Testis (tissue), 3 donors: ENCODE results near the gene LRP1. TPM values are rescaled to one million over a fixed set of nuclear protein-coding genes. Genes with fewer than 3 reads are reported as not detected.
A peak's percentile ranks its signal among the peaks of the same experiment; 100 is the strongest.

Experiments used
- DNase-seq: peaks from one replicate; pipeline ENCODE4 v3.0.0-alpha.2; 2019
- H3K27ac ChIP-seq, 2 donors: fragments of 200-600 bp; sonication (generic); one replicate each; pipeline ENCODE4 v1.5.1; 2019
- H3K27me3 ChIP-seq: fragments of 200-600 bp; sonication (generic); one replicate; pipeline ENCODE4 v1.5.1; 2019
- H3K36me3 ChIP-seq: fragments of 200-600 bp; sonication (generic); one replicate; pipeline ENCODE4 v1.5.1; 2017; ENCODE audit warnings: low read depth; ENCODE audit errors: missing control alignments
- H3K4me1 ChIP-seq: fragments of 200-600 bp; sonication (generic); one replicate; pipeline ENCODE4 v1.5.1; 2019
- H3K4me3 ChIP-seq, 2 donors: fragments of 200-600 bp; sonication (generic); one replicate each; pipeline ENCODE4 v1.5.1; 2017 to 2019
- H3K9me3 ChIP-seq: fragments of 200-600 bp; sonication (generic); one replicate; pipeline ENCODE4 v1.5.1; 2017
- POLR2A ChIP-seq: fragments of 450-650 bp; IDR thresholded peaks from one replicate; pipeline ENCODE4 v1.6.1; 2017; ENCODE audit warnings: antibody characterized with exemption, mild to moderate bottlenecking, moderate library complexity
- WGBS, 2 donors: methylation state at CpG; one replicate each; pipeline ENCODE4 v1.1.5; 2018; 5-methylcytosine and 5-hydroxymethylcytosine counted together
- intact Hi-C: fragments of 100-400 bp; cut with DNase I; formaldehyde crosslinking; loops from one replicate; pipeline ENCODE4 v1.15.1; 2023; ENCODE audit warnings: low total_unique reads
- polyA plus RNA-seq: library from polyadenylated mRNA; stranded (reverse); fragments of 350-450 nt; fragmentation: Illumina TruSeq; extraction: RNeasy Lipid Tissue Mini Kit (QIAGEN cat#74804); gene quantifications from one replicate; pipeline ENCODE4 v1.2.3, GENCODE V29; 2014; ENCODE audit warnings: low read depth, low replicate concordance; ENCODE audit not compliant: insufficient read depth
- total RNA-seq, 2 donors: library from RNA; depleted of rRNA; stranded (reverse); fragments of >200 nt; gene quantifications; one replicate each; pipeline ENCODE4 v1.2.3, GENCODE V29; 2016
- TF ChIP-seq, protein P1 (sequence below), 3 experiments: fragments of 450-650 bp in 2 of 3; fragments of 200-600 bp in 1 of 3; sonication (generic) in 1 of 3; IDR thresholded peaks; one replicate each; pipeline ENCODE4 v1.5.1; 2016 to 2019; ENCODE audit warnings: antibody characterized with exemption in 3 of 3, mild to moderate bottlenecking in 2 of 3, moderate library complexity in 1 of 3

LRP1 gene
- total and polyA plus RNA-seq, 3 donors from 2014 or later, result 82.4 to 200 (median 135) TPM

DNA sequence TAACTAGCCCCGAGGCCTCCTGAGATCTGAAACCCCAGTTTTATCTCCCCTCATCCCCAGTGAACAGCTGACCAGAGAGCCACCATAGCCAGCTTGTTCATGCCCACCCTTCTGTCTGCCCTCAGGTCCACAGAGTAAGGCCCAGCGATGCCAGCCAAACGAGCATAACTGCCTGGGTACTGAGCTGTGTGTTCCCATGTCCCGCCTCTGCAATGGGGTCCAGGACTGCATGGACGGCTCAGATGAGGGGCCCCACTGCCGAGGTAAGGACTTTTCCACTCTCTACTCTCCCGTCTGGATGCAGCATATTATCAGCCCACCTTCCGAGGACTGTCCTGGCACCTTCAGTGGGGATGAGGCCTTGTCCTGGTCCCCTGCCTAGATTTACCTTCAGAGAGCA, 13.0 kb downstream of the LRP1 start:
- H3K27me3 ChIP-seq, result no peaks in the 10 kb centered on the region
- H3K4me3 ChIP-seq, result no peak overlapping the region
- TF ChIP-seq POLR2A, result no peak
- TF ChIP-seq, protein P1, sequence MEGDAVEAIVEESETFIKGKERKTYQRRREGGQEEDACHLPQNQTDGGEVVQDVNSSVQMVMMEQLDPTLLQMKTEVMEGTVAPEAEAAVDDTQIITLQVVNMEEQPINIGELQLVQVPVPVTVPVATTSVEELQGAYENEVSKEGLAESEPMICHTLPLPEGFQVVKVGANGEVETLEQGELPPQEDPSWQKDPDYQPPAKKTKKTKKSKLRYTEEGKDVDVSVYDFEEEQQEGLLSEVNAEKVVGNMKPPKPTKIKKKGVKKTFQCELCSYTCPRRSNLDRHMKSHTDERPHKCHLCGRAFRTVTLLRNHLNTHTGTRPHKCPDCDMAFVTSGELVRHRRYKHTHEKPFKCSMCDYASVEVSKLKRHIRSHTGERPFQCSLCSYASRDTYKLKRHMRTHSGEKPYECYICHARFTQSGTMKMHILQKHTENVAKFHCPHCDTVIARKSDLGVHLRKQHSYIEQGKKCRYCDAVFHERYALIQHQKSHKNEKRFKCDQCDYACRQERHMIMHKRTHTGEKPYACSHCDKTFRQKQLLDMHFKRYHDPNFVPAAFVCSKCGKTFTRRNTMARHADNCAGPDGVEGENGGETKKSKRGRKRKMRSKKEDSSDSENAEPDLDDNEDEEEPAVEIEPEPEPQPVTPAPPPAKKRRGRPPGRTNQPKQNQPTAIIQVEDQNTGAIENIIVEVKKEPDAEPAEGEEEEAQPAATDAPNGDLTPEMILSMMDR (IDR thresholded peaks at IDR 0.05), result no peak
- WGBS, 2 donors, result 76 to 84% methylated on average over 6 to 8 of the region's 8 CpGs
- no peak for DNase-seq
- H3K27ac ChIP-seq, result peak overlapping the region in 1 of 2 donors; percentile 70
- H3K4me1 ChIP-seq, result peaks cover 52% of the 10 kb centered on the region
- H3K36me3 ChIP-seq, result no peaks in the 10 kb centered on the region
- no peaks in the 10 kb centered on the region for H3K9me3 ChIP-seq
- intact Hi-C loops, result no loop called here

DNA sequence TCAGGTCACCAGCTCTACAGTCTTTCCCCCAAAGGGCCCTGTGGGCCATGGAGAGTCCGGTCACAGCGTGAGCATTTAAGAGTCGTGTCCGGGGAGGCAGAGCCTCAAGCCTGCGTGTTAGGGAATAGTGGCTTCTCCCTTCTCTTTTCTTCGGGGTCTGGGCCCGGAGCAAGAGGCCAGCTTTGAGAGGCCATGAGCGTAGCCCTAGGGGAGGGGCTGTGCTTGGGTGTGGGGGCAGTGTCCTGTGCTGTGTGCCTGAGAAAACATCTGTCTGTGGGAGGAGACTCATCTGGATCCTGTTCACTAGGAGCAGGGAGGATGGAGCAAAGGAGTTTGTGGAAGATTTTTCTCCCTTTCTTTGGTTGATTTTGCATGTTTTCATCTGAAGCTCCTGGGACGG, 13.8 kb downstream of the LRP1 start:
- Histone ChIP-seq H3K27me3 (no peaks in the 10 kb centered on the region), H3K27ac (peak overlapping the region; percentile 59 to 70), H3K4me1 (peaks cover 56% of the 10 kb centered on the region), H3K9me3 (no peaks in the 10 kb centered on the region), H3K4me3 (no peak overlapping the region), H3K36me3 (no peaks in the 10 kb centered on the region)
- TF ChIP-seq, protein P1 (IDR thresholded peaks at IDR 0.05), result no peak
- no peak for TF ChIP-seq POLR2A
- DNase-seq, result no peak
- 40 to 64% methylated on average over 8 to 9 of the region's 9 CpGs for WGBS, 2 donors
- intact Hi-C loops, result no loop called here

DNA sequence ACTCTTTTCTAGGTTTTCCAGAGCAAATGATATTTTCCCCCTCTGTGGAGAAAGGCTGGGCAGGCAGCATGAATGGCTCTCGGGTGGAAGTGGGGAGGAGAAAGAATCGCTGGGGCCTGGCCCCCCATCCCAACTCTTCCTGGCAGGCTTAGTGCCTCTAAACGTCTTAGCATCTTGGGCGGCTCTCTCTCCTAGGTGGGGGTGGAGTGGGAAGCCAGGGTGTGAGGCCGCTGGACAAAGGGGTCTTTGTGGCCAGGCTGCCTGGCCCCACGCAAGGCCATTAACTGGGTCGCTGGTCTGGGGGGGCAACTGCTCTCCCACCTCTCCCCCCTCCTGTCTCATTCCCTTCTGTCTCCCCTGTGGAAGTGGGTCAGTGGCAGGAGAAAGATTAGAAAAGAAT, 14.4 kb downstream of the LRP1 start:
- Histone ChIP-seq H3K27ac (peak overlapping the region; percentile 59 to 70), H3K4me1 (peaks cover 58% of the 10 kb centered on the region)
- WGBS, 2 donors, result 40 to 50% methylated on average over 5 to 7 of the region's 7 CpGs

DNA sequence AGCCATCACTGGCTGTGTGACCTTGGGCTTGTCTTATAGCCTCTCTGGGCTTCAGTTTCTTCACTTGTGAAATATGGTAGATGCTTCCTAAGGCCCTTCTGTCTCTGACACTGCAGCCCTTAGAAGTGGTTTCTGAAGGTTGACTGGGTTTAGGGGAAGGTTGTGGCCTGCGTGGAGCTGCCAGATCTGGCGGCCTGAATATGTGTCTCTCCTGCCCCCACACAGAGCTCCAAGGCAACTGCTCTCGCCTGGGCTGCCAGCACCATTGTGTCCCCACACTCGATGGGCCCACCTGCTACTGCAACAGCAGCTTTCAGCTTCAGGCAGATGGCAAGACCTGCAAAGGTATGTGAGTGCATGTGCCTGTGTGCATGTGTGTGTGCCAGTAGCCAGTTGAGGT, 15.2 kb downstream of the LRP1 start:
- Histone ChIP-seq H3K4me3 (no peak overlapping the region), H3K27ac (peak overlapping the region; percentile 59 to 70), H3K36me3 (no peaks in the 10 kb centered on the region), H3K9me3 (no peaks in the 10 kb centered on the region), H3K4me1 (peaks cover 56% of the 10 kb centered on the region), H3K27me3 (no peaks in the 10 kb centered on the region)
- intact Hi-C loops, result no loop called here
- TF ChIP-seq, protein P1 (IDR thresholded peaks at IDR 0.05), result no peak
- no peak for TF ChIP-seq POLR2A
- WGBS, 2 donors, result 45% methylated on average over 4 of the region's 4 CpGs; no CpG with 5 or more reads in 1 of the 2 donors
- DNase-seq, result no peak

More for the DNA sequence above, 14.4 kb downstream of the LRP1 start:
- peak; percentile 63 for DNase-seq
- intact Hi-C loops, result no loop called here
- Histone ChIP-seq H3K9me3 (no peaks in the 10 kb centered on the region), H3K36me3 (no peaks in the 10 kb centered on the region), H3K27me3 (no peaks in the 10 kb centered on the region), H3K4me3 (no peak overlapping the region)
- no peak for TF ChIP-seq POLR2A
- TF ChIP-seq, protein P1 (IDR thresholded peaks at IDR 0.05), result no peak

DNA sequence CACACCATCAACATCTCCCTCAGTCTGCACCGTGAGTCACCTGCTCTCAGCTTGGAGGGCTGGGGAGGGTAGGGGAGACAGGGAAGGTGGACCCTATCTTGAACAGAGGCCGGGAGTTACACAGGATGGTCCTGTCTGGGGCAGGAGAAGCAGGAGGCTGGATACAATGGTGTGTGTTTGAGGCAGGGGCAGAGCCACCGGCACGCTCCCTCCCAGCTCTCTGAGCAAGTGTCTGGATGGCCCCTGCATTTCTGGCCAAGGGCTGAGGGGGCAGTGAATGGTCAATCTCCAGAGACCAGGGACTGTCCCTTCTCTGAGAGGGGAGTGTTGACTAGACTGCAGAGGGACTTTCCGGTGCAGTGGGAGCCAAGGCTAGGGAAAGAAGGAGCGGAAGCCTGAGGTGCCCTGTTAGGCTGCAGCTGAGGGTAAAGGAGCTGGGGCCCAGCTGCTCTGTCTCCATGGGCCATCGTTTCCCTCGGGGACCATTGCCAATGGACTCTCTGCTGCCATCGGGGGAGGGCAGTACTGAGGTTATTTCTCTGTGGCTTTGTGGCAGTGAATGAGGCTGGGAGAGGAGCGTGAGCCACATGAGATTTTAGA, 17.3 kb downstream of the LRP1 start:
- Histone ChIP-seq H3K36me3 (no peaks in the 10 kb centered on the region), H3K27ac (peak overlapping the region in 1 of 2 donors; percentile 1), H3K9me3 (no peaks in the 10 kb centered on the region), H3K4me3 (no peak overlapping the region), H3K27me3 (no peaks in the 10 kb centered on the region), H3K4me1 (peaks cover 75% of the 10 kb centered on the region)
- intact Hi-C loops, result no loop called here
- WGBS, 2 donors, result 50 to 66% methylated on average over 6 to 10 of the region's 10 CpGs
- TF ChIP-seq, protein P1 (IDR thresholded peaks at IDR 0.05), result no peak
- no peak for TF ChIP-seq POLR2A
- no peak for DNase-seq
